ENCODE measurements around the gene EPN2.

- no peak for TF ChIP-seq SIN3A (IDR thresholded peaks at IDR 0.05; ENCODE audit: borderline replicate concordance, insufficient read depth, low read length)
- no peak for TF ChIP-seq TAF1 (IDR thresholded peaks at IDR 0.05; ENCODE audit: borderline replicate concordance, insufficient read depth, low read length)
- no peak for TF ChIP-seq POLR2AphosphoS5 (IDR thresholded peaks at IDR 0.05; ENCODE audit: low read depth, low read length)
- no peak for TF ChIP-seq REST (IDR thresholded peaks at IDR 0.05; ENCODE audit: insufficient read depth in 1 of 2, low read depth in 2 of 2, low read length in 2 of 2)
Observed at GRCh38 chr17:19268611-19269010, 31.4 kb downstream of the EPN2 start.
